Measurements from ENCODE around the gene IGSF23. TPM values are rescaled to one million over a fixed set of nuclear protein-coding genes. Genes with fewer than 3 reads are reported as not detected.

The IGSF23 gene
- total RNA-seq, 1 donor from 2014 or later = not detected

DNA sequence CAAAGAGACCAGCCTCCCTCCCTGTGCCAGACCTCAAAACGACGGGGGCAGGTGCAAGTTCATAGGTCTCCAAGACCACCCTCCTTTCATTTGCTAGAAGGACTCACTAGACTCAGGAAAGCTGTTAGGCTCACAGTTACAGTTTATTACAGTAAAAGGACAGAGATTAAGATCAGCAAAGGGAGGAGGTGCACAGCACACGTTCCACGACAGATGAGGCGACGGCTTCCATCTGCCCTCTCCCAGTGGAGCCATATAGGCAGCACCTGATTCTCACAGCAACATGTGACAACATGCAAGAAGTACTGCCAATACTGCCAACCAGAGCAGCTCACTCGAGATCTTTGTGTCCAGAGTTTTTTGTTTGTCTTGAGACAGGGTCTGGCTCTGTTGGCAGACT is 48.5 kb downstream of the IGSF23 start:
- no peak overlapping the region for H3K27ac ChIP-seq
- DNase-seq (ENCODE audit: low spot score in 2 of 2) = no peak
- no peaks in the 10 kb centered on the region for H3K27me3 ChIP-seq
- no peak overlapping the region for H3K4me3 ChIP-seq
- H3K36me3 ChIP-seq = peaks cover 40 to 56% of the 10 kb centered on the region in 2 donors
- no peaks in the 10 kb centered on the region for H3K9me3 ChIP-seq
- TF ChIP-seq, protein P1, sequence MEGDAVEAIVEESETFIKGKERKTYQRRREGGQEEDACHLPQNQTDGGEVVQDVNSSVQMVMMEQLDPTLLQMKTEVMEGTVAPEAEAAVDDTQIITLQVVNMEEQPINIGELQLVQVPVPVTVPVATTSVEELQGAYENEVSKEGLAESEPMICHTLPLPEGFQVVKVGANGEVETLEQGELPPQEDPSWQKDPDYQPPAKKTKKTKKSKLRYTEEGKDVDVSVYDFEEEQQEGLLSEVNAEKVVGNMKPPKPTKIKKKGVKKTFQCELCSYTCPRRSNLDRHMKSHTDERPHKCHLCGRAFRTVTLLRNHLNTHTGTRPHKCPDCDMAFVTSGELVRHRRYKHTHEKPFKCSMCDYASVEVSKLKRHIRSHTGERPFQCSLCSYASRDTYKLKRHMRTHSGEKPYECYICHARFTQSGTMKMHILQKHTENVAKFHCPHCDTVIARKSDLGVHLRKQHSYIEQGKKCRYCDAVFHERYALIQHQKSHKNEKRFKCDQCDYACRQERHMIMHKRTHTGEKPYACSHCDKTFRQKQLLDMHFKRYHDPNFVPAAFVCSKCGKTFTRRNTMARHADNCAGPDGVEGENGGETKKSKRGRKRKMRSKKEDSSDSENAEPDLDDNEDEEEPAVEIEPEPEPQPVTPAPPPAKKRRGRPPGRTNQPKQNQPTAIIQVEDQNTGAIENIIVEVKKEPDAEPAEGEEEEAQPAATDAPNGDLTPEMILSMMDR (IDR thresholded peaks at IDR 0.05) = no peak
- intact Hi-C loops (cut with DNase I) = no loop called here
- no peaks in the 10 kb centered on the region for H3K4me1 ChIP-seq

DNA sequence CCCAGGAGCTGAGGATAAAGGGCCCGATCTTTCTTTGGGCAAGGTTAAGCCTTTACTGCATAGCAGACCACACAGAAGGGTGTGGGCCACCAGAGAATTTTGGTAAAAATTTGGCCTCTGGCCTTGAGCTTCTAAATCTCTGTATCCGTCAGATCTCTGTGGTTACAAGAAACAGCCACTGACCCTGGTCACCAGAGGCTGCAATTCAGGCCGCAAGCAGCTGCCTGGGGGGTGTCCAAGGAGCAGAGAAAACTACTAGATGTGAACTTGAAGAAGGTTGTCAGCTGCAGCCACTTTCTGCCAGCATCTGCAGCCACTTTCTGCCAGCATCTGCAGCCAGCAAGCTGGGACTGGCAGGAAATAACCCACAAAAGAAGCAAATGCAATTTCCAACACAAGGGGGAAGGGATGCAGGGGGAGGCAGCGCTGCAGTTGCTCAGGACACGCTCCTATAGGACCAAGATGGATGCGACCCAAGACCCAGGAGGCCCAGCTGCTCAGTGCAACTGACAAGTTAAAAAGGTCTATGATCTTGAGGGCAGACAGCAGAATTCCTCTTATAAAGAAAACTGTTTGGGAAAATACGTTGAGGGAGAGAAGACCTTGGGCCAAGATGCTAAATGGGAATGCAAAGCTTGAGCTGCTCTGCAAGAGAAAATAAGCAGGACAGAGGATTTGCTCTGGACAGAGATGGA is 49.5 kb downstream of the IGSF23 start:
- no peak for DNase-seq (ENCODE audit: low spot score in 2 of 2)
- Histone ChIP-seq H3K4me1 (no peaks in the 10 kb centered on the region), H3K27me3 (no peaks in the 10 kb centered on the region), H3K27ac (no peak overlapping the region), H3K9me3 (no peaks in the 10 kb centered on the region), H3K4me3 (no peak overlapping the region), H3K36me3 (peaks cover 40 to 53% of the 10 kb centered on the region in 2 donors)
- TF ChIP-seq, protein P1 (IDR thresholded peaks at IDR 0.05) = no peak
- intact Hi-C loops (cut with DNase I) = no loop called here

DNA sequence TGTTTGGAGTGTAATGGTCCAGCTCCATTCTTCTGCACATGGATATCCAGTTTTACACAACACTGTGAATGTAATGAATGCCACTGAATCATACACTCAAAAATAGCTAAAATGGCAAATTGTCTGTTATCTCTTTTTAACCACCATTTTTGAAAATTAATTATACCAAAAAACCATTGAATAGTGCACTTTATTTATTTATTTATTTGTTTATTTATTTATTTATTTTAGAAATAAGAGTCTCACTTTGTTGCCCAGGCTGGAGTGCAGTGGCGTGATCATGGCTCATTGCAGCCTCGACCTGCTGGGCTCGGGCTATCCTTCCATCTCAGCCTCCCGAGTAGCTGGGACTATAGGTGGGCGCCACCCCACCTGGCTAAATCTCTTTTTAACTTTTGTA is 50.6 kb downstream of the IGSF23 start:
- H3K4me1 ChIP-seq = no peaks in the 10 kb centered on the region
- DNase-seq (ENCODE audit: low spot score in 2 of 2) = no peak
- no peaks in the 10 kb centered on the region for H3K27me3 ChIP-seq
- intact Hi-C loops (cut with DNase I) = no loop called here
- H3K9me3 ChIP-seq = no peaks in the 10 kb centered on the region
- H3K36me3 ChIP-seq = peaks cover 33 to 42% of the 10 kb centered on the region in 2 donors
- H3K4me3 ChIP-seq = no peak overlapping the region
- TF ChIP-seq, protein P1 (IDR thresholded peaks at IDR 0.05) = no peak
- no peak overlapping the region for H3K27ac ChIP-seq

DNA sequence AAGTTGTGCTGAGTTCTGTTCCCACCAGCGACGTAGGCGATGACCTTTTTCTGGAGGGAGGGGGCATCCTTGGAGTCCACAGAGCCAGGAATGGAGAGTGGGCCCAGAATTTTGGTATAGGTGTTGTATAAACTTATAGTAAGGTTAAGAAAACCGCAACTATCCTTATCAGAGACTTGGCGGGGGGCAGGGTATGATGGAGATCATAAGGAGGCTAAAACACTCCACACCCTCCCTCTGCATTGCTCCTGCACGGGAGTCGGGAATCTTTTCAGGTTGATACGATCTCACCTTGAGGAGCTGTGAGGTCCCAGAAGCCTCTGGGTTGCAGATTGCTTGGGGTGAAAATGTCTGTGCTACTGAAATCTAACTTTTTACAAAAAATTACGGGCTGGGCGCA is 51.6 kb downstream of the IGSF23 start:
- TF ChIP-seq, protein P1 (IDR thresholded peaks at IDR 0.05) = no peak
- no peak overlapping the region for H3K27ac ChIP-seq
- peaks cover 24 to 32% of the 10 kb centered on the region in 2 donors for H3K36me3 ChIP-seq
- H3K9me3 ChIP-seq = no peaks in the 10 kb centered on the region
- H3K4me3 ChIP-seq = no peak overlapping the region
- intact Hi-C loops (cut with DNase I) = no loop called here
- H3K4me1 ChIP-seq = no peaks in the 10 kb centered on the region
- no peaks in the 10 kb centered on the region for H3K27me3 ChIP-seq
- no peak for DNase-seq (ENCODE audit: low spot score in 2 of 2)

DNA sequence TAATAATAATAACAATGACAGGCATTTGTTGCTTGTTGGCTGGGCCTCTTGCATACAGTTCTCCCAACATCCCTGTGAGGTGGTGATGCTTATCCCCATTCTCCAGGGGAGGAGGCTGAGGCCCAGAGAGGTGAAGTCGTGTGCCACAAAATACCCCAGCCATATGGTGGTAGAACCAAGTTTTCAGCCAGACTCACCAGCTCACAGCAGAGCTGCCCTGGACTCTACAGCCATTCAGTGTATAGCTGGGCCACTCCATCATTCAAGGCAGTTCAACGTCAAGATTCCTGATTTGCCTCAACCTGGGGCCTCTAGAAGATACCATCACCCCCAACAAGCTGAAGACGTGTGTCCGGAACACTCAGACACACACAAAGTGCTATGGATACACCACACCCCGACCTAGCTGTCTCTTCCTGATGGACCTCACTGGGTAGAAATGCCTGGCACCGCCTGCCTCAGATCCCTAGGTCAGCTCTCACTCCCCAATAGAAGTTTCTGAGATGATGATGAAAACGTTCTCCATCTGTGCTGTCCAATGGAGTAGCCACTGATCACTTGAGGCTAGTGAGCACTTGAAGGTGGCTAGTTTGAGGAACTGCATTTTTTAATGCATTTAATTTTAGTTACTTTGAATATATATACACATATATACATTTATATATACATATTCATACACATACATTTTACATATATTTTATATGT is 53.6 kb downstream of the IGSF23 start:
- Histone ChIP-seq H3K27me3 (no peaks in the 10 kb centered on the region), H3K4me3 (no peak overlapping the region), H3K36me3 (peaks cover 6 to 12% of the 10 kb centered on the region in 2 donors), H3K27ac (no peak overlapping the region), H3K4me1 (no peaks in the 10 kb centered on the region), H3K9me3 (no peaks in the 10 kb centered on the region)
- intact Hi-C loops (cut with DNase I) = no loop called here
- TF ChIP-seq, protein P1 (IDR thresholded peaks at IDR 0.05) = no peak
- no peak for DNase-seq (ENCODE audit: low spot score in 2 of 2)
